Measurements from ENCODE around the gene CDH23.

The CDH23 gene

DNA sequence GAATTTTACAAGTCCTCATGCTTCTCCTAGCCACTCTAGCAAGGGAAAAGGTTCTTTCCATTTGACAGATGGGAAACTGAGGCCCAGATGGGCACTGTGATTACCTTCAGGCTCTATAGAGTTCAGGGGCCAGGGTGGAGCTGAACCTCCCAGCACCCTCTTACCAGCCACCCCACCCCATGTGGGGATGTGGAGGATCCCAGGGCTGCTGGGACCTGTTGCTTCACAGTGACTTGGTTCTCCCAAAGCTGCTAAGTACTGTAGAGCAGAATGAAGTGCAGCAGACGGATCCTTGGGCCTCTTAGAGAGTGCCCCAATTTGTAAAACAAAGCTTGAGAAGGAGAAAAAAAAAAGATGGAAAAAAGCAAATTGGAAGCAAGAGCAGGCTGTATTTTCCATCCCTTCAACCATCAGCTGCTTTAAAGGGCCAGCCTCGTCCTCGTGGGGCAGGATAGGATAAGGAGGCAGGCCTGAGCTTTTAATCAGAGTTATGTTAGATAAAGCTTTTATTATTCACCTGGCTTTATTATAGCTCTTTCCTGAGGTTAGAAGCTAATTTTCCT, 147.0 kb downstream of the CDH23 start:
- DNase-seq: no peak

DNA sequence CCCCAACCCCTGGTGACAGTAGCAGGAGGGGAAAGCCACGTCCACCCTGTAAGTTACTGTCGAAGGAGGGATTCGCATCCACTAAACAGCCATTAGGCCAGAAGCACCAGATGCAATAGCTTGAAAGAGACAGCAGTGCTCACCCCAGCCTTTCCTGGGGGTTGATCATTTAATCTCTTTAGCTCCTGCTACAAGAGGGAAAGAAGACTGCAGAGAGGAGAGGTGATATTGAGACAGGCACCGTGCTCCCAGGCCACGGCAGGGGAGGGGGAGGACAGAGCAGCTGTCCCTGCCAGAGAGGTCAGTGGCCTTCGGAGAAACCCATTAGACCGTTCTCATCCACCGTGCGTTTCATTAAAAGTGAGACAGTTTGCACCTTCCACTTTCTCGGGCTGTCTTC, 148.3 kb downstream of the CDH23 start:
- DNase-seq: no peak

DNA sequence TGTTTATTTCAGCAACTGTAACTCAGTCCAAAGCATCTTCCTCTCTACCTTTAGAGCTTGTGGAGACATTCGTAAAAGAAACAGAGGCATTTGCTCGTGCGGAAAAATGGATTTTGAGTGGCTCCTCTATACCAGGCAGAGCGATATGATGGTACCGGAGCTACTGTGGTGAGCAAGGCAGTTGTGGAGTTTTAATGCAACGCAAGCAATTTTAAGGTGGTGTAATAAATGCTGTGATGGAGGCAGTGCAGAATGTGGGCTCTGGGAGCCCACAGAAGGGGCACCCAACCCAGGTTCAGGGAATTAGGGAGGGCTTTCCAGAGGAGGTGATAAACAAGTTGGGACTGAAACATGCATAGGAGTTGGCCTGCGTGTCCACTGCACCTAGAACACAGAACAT, 149.5 kb downstream of the CDH23 start:
- DNase-seq: no peak

DNA sequence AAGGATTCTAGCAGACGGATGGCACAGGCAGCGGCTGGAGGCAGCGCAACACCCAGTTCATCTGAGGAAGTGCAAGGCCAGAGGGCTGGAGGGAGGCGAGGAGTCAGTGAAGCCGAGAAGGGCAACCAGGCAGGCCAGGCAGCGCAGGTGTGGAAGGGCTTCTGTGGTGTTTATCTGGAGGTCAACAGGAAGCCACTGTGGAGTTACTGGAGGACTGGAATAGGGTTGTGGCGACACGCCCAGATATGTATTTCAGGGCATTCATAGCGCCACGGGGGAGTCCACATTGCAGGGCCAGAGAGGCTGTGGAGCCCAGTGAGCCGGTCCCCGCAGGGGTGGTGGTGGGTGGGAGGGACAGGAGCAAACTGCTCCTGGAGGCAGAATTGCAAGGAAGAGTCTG, 150.6 kb downstream of the CDH23 start:
- DNase-seq: no peak

DNA sequence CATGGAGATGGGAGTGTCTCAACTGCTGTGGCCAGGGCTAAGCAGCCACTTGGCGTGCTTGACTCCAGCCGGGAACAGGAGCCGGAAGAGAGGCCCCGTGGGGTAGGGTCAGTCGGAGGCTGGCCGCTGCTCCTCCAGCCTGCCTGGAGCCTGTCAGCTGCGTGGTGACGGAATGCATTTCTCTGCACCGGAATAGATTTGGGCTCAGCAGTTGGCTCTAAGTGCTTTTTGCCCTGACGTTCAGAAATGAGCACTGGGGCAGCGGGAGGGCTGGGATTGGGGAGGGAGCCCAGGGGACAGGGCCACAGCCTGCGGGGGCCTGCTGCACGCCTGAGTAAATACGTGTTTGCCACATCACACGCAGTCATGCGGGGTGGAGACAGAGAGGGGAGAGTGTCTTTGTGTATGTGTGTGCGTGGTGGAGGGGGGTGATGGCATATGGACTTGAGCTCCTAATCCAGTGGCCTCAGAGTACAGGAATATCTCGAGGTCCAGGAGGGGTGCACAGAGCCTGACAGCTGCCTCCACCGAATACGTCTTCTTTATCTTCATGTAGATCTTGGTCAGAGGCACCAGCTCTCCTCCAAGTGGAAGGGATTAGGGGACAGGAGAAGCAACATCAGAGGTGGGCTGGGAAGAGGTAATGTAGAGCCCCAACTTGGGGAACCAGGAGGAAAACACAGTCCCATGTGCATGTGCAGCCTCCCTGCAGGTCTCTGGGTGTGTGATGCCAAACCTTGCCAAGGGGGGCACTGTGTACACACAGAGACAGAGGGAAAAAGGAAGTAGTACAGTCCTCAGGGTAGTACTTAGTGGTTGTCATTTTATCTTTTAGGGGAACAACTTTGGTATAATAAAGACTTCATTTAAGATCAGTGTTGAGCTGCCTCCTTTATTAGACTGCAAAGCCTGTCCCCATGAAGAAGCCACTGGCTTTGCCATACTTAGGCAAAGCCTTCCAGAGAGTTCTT, 151.4 kb downstream of the CDH23 start:
- no peak for DNase-seq

DNA sequence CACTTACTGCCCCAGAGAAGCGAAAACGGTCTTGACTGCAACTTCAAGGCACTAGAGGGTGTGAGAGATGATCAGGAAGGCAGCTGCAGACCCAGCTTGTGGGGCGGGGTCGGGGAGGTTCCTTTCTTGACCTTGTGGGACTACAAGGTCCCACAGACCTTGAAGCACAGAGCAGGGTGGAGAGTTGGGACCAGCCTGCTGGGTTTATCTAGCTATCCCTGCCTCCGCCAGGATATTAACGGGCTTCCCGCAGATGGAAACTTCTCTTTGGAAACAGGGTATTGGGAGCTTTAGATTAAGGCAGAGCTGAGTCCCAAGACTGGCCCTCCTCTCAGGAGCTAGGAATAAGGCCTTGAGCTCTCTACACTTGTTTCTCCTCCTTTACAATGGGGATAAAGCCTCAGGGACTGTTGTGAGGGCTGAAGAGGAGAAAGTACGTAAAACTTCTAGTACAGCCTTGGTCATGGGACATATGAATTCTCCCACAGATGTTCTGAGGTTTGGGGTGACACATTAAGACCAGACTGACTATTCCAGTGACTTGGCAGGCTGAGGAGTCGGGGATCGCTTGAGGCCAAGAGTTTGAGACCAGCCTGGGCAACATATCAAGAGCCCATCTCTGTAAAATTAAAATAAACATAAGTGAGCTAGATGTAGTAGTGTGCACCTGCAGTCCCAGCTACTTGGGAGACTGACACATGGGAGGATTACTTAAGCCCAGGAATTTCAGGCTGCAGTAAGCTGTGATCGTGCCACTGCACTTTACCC, 153.2 kb downstream of the CDH23 start:
- DNase-seq: no peak

DNA sequence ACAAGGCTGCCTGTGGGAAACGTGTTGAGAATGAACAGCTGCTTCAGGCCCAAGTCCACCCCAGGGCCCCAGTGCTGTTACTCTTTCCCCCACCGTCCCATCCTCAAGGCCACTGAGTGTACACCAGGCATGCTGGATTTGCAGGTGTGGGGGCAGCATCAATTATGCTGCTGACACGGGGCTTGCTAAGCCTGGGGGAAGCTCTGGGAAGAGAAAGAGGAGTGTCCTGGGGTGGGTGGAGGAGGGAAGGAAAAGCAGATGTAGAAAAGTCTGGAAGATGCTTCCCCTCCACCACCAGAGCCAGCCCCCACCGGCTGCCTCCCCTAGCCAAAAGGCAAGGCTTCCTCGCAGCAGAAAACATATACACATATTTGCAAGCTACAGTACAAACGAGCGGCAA, 153.9 kb downstream of the CDH23 start:
- no peak for DNase-seq

DNA sequence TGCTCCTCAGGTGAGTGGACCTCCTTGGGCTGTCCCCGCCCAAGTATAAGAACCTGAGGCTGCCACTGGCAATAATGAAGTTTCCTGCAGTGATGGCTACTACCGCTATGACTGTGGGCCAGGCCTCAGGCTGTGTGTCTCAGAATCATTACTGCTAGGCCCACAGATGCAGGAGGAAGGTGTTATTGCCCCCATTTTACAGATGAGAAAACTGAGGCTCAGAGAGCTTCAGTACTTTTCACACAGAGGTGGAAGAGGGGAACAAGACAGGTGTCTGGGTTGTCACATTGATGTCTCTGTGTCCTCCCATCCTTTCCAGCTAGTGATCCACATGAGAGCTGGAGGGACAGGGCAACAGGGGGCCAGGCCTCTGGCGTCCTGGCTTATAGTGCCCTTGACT, 155.2 kb downstream of the CDH23 start:
- no peak for DNase-seq

DNA sequence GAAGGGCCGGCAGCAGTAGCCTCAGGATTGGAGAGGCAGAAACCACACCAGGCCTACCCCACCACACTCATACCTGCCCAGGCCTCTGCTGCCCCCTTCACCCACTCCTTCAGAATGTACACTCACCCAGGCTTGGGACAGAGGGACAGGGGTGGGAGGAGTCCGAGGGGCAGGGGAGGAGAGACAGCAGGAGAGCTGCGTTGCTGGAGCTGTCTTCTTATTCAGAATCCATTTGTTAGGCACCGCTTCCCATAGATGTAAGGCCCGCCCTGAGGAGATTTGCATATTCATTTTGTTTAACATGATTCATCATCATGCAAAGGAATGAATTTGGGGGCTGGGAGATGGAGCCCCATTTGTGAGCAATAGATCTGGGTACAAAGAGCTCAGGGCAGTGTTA, 156.7 kb downstream of the CDH23 start:
- no peak for DNase-seq

DNA sequence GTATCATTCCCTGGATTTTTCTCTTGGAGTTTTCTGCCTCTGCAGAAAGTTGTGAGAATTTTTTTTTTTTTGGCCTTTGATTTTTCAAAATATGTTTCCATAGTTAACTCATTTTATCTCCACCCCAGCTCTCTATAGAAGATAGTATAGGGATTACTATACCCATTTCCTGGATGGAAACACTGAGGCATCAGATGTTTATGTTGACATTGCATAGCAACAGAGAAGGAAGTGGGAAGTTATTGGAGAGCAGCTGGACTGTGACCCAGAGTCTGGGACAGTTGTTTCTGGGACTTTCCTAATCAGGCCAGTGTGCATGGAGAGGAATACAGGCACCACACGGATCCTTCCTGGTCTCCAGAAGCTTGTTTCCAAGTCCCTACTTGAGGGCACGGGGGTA, 158.0 kb downstream of the CDH23 start:
- DNase-seq: no peak

DNA sequence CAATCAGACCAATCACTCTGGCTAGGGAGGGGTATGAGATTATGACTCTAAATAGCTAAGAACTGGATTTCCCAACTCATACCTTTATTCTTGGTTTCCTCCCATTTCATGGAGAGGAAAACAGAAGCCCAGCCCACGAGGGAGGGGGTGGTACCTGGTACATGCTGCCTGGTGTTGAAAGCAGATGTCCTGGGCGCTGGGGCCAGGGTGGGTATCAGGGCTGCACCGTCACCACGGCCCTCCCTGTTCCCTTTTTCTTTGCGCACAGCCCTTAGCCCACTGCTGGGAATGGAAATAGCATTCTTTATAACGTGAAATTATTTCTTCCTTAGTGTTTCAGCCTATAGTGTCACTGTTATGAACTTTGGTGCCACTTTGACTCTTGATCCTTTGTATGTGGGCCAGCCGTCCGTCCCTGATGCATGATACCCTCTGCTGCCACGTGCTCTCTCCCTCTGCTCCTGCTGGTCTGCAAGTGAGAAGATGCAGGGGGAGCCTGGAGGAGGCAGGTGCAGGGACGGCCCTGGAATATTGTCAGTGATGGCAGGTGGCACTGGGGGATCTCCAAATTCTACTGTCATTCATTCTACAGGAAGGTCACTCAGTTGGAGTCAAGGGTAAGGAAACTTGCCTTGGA, 158.5 kb downstream of the CDH23 start:
- DNase-seq: no peak

DNA sequence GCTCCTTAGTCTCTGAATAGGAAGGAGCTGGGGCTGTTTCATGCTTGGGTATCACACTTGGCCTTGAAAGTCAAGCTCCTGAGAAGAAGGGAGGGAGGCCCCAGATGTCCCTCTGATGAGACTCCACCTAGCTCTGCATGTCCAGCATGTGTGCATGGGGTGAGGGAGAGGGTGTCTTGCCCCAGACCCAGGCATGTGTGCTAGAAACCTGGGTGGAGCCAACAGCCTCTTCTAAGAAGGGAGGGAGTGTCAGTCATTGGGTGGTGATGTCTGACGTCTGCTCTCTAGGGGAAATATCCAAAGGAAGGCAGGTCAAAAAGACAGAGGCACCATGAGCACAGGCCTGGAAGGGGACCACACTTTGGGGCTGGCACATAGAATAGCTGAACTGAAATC, 159.0 kb downstream of the CDH23 start:
- no peak for DNase-seq

DNA sequence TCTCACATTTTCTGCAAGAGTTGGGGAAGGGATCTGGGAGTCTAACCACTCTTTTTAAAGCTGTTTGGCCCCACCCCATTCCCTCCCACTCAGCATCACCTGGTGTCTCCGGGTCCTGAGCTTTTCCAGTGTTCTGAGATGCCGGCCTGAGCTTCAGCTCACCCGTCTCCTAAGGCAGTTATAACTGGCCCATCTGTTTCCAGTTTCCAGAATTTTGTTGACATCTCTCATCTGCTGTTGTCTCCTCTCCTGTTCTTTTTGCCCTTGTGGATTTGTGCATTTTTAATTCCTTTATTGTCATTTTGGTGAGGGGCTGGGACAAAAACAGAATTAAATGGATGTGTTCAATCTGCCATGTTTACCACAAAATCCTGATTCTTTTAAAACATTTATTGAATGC, 162.3 kb downstream of the CDH23 start:
- DNase-seq: no peak

DNA sequence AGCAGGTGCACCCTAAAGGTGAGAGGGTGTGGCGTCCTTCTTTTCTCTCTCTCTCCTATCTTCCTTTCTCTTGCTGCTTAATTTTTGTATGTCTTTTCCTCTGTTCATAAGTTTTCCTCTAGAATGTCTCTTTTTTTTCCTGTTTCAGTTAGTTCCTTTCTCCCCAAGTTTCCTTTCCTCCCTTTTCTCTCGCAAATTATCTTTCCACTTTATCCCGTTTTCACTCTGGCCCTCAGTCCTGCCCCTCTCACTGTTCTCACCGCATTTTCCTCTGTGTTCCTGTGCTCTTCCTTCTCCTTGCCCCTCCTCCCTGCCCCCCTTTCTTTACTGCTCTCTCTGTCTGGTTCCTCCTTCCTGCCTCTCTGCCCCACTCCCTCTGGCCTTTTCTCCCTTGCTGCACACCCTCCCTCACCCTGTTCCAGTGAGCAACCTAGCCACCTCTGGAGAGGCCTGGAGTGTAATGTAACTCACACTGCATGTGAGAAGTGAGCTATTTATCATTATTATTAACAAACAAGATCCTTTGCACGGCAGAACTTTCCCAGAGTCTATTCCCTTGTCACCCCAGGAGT, 164.4 kb downstream of the CDH23 start:
- no peak for DNase-seq

DNA sequence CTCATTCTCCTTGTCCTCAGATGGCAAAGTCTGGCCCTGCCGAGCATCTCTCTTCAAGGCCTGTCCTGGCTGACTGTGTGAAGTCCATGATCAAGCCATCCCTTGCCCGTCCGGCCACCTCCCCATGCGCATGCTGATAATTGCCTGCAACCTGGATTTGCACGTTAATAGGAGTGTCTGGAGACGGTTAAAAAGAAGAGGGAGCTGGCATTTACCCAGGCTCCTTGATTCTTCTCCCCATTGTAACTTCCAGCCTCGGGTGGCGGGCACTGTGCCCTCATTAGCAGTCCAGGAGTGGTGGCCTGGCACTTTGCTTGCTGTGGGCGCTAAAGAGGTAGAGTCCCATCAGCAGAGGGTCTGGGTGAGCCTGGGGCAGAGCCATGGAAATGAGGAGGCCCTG, 165.5 kb downstream of the CDH23 start:
- no peak for DNase-seq

DNA sequence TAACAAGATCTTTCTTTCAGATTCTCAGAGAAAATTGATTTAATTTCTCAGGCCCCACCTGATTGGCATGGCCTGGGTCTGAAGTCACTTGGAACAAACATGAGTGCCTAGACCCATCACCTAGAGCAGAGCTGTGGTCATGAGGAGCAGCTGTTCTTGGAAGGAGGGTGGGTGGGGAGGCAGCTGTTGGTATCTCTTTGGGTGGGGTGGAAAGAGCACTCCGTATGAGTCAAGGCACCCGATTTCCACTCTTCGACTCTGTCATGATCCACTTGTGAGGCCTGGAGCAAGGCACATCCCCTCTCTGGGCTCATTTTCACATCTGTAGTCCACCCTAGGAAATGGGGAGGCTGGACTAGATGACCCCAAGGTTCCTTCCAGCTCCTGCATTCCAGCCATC, 166.2 kb downstream of the CDH23 start:
- no peak for DNase-seq

DNA sequence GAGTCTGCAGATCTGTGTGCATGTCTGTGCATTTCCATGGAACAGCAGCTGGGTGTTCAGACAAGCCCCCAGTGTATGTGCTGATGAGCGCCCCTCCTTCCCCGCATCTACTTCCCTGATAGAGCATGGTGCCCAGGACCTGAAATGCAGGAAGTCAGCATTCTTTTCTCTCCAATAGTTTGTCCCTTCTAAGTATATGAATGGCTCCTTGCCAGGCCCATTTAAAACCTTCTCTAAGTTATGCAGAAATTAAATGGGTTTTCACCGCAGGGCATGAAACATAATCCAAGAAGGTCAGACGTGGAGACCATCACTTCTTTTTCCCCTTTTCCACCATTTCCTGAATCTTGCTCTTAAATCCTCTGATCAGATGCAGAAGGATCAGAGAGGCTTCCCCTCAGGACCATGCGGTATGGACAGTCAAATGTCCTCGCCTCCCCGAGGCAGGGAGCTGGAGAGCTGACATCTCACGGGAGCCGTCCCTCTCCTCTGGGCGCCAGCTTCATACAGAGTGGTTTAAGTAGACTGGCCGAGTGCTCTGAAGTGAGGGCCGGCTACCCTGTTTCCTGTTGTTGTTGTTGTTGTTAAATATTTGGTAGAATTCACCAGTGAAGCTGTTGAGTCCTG, 167.6 kb downstream of the CDH23 start:
- DNase-seq: no peak

DNA sequence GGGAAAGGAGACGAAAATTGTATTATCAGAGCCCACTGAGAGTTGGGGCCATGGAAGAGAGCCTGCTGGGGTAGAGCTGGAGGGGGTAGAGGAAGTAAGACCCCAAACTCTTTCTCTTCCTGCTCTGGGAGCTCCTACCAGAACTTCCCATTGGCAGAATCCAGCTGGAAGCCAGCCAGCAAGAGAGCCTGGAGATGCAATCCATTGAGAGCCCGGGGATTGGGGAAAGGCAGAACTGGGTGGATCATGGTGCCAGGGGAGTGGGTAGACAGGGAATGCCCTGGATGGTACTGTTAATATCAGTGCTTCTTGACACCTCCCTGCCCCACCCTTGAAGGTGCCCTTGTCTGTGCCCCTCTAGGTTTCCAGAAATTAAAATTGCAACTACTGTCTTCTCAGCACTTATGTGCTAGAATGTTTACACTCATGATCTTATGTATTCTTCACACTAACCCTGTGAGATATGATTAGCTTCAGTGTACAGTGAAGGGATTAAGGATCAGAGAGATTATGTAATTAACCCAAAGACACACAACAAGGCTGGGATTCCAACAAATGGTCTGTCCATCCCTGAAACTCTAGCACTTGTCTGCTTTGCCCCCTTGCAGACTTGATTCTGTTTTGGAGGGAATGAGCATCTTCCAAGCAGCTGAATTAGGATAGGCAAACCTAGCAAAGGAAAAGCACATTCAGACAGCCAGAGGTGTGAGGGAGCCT, 168.7 kb downstream of the CDH23 start:
- DNase-seq: no peak

DNA sequence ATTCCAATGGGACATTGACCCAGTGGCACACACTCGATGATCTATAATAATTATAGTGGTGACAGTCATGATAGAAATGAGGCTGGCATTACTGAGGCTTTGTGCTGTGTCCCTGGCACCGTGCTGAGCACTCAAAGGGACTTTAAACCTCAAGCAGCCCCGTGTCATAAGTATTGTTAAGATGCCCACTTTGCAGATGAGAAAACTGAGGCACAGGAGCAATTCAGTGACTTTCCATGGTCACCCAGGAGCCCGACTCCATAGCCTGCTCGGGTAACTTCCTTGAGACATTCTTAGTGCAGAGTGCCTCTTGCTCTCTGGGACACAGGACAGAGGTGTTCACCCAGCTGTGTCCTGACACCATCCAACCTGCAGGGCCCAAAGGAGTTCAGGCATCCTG, 170.3 kb downstream of the CDH23 start:
- no peak for DNase-seq

DNA sequence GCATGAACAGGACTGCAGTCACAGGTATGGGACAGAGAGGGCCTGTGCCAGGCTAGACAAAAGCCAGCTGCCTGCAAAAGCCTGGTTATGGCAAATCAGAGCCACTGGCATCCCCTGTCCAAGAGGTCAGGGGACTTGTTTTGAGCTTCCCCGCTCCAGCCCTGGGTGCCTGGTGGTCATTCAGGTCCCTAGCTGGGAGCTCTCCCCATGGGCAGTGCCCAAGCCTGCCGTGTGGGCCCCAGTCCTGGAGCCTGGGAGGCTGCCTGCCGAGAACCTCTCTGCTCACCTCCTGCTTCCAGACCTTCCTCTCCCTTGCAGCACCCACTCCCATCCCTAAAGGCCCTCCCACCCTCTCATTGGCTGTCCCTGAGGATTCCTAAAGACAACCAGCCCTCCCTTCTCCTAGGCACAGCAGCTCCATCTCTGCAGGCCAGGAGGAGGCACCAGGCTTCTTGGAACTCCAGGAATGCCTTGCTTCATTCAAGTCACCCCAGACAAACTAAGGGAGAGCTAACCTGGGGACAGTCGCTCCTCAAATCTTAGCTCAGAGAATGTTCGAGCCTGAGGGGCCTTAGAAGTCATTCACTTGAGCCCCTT, 172.3 kb downstream of the CDH23 start:
- no peak for DNase-seq

Data from NCI-H2081 (cell line).